GM19043 (cell line): ENCODE measurements around the gene TMEM52B.
"Not testable (repeated sequence)": the region's sequence is repeated elsewhere in the genome, so short reads cannot be mapped to it uniquely, and the experiment has no call there.

Experiments used
- ATAC-seq: cut with Tn5 transposase; IDR thresholded peaks from one replicate; pipeline ENCODE4 v1.9.1; 2021; ENCODE audit warnings: low read depth; ENCODE audit not compliant: unreplicated experiment

Gene TMEM52B

DNA sequence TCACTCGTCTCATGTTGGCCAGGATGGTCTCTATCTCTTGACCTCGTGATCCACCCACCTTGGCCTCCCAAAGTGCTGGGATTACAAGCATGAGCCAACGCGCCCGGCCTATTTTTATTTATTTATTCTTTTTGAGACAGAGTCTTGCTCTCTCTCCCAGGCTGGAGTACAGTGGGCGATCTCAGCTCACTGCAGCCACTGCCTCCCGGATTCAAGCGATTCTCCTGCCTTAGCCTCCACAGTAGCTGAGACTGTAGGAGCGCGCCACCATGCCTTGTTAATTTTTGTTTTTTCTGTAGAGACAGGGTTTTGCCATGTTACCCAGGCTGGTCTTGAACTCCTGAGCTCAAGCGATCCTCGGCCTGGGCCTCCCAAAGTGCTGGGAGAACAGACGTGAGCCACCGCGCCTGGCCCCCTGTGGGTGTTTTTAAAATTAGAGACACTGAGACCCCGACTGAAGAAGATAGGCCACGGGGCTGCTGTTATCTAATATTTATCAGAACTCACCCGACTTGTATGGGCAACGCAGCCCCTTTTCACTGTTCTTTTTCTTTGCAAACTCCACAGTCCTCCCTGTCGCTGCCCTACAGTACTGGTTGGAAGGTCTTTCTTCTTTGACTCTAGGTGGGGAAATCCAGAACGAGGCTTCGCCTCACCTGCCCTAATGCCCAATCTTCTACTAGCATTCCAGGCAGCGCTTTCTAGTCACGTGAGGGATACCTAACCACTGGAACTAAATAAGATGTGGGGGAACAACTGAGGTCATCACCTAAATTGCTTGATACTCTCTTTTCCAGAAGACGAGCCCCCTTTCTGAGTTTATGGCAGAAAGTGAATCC, 32.5 kb downstream of the TMEM52B start:
- ATAC-seq, result no peak

DNA sequence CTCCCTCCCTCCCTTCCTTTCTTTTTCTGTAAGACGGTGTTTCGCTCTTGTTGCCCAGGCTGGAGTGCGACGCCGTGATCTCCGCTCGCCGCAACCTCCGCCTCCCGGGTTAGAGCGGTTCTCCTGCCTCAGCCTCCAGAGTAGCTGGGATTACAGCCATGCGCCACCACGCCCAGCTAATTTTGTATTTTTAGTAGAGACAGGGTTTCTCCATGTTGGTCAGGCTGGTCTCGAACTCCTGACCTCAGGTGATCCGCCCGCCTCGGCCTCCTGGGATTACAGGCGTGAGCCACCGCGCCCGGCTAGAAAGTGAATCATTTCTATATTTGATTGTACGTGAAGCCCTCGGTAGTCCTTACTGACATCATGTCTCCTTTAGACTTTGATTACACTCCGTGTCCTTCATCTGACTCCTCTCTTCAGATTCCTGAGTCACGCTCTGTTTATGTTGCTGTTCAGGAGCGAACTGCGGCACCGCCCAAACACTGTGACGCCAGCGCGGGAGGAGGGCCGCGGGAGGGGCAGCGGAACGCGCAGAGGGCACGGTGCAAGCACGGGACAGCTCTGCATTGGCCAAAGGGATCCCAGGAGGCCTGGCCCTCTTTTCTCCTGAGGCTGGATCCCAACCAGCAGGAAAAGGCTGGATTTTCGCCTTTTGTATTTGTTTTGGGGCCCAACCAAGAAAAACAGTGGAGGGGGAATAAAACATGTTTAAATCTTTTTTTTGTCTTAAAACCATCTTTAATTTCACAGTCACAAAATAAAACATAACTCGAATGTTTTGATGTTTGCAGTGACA, 33.3 kb downstream of the TMEM52B start:
- no peak for ATAC-seq

- no peak for ATAC-seq
Measured at GRCh38 chr12:10212739-10213131, 33.9 kb downstream of the TMEM52B start, which contains the start of gene GABARAPL1. Gene GABARAPL1 (plus strand): TSS chr12:10212877. CDS start chr12:10213130, 253 bp downstream.

GRCh38 chr12:10213168-10214135, 34.6 kb downstream of the TMEM52B start:
- ATAC-seq, result no peak

- no peak for ATAC-seq
Measured at GRCh38 chr12:10214136-10214894, 35.5 kb downstream of the TMEM52B start.

DNA sequence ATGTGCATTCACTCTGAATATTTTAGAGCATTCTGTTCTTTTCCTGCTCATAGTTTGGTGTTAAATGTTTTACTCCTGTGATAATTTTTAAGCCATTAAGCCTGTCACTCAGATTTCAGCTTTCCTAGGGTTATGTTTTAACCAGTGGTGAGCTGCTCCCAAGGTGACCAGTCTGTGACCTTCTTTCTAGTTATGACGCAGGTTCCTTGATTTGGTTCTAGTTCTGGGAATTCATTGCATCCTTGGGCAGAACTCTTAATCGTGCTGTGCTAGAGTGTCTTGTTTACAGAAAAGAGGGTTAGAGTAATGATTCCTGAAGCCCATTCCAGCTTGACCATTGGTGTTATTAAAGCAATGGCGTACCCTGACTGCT, 36.0 kb downstream of the TMEM52B start:
- ATAC-seq, result no peak

- ATAC-seq, result no peak
Measured at GRCh38 chr12:10215436-10215835, 36.6 kb downstream of the TMEM52B start.

GRCh38 chr12:10215946-10216345, 37.1 kb downstream of the TMEM52B start:
- not testable (repeated sequence) for ATAC-seq

- no peak for ATAC-seq
Measured at GRCh38 chr12:10218021-10218420, 39.2 kb downstream of the TMEM52B start.

- ATAC-seq, result no peak
Measured at GRCh38 chr12:10220398-10221077, 41.7 kb downstream of the TMEM52B start.

DNA sequence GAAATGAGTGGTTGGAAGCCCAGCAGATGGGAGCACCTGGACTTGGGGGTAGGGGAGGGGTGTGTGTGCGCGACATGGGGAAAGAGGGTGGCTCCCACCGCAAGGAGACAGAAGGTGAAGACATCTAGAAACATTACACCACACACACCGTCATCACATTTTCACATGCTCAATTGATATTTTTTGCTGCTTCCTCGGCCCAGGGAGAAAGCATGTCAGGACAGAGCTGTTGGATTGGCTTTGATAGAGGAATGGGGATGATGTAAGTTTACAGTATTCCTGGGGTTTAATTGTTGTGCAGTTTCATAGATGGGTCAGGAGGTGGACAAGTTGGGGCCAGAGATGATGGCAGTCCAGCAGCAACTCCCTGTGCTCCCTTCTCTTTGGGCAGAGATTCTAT, 43.0 kb downstream of the TMEM52B start:
- no peak for ATAC-seq

DNA sequence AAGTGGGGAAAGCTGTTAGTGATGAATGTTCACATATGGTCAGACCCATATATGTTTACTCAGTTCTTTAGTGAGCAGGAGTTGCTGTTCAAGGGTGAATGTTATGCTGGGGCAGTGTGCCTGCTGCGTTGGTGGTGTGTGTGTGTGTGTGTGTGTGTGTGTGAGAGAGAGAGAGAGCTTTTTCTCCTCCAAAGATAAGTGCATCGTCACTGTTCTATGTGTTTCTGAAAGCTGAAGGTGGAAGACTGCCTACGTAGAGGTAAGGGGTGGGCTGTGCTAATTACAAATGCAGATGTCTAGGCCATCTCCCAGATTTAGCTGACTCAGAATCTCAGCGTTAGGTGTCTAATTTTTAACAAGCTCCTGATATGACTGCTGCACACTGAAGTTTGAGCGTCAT, 44.4 kb downstream of the TMEM52B start:
- ATAC-seq, result no peak

DNA sequence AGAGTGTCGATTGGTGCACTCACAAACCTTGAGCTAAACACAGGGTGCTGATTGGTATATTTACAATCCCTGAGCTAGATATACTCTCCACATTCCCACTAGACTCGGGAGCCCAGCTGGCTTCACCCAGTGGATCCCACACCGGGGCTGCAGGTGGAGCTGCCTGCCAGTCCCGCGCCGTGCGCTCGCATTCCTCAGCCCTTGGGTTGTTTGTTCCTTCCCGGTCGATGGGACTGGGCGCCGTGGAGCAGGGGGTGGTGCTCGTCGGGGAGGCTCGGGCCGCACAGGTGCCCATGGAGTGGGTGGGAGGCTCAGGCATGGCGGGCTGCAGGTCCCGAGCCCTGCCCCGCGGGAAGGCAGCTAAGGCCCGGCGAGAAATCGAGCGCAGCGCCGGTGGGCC, 46.6 kb downstream of the TMEM52B start:
- not testable (repeated sequence) for ATAC-seq

GRCh38 chr12:10226086-10226485, 47.3 kb downstream of the TMEM52B start:
- ATAC-seq, result no peak

GRCh38 chr12:10226731-10227130, 47.9 kb downstream of the TMEM52B start:
- ATAC-seq, result no peak

- ATAC-seq, result no peak
Measured at GRCh38 chr12:10227648-10228047, 48.8 kb downstream of the TMEM52B start.

DNA sequence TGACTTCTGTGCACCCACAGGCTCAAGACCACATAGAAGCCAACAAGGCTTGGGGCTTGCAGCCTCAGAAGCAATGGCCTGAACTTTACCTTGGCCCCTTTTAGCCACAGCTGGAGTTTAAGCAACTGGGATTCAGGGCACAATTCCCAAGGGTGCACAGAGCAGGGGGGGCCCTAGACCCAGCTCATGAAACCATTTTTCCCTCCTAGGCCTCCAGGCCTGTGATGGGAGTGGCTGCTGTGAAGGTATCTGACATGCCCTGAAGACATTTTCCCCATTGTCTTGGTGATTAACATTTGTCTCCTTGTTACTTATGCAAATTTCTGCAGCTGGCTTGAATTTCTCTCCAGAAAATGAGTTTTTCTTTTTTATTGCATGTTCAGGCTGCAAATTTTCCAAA, 55.7 kb downstream of the TMEM52B start:
- no peak for ATAC-seq

GRCh38 chr12:10235761-10236631, 57.2 kb downstream of the TMEM52B start:
- no peak for ATAC-seq
